T-helper 2 cell (primary cell): ENCODE data around the gene PKD2.

Source experiments
- DNase-seq, 5 experiments: peaks; one replicate each; pipeline versions ENCODE4 v3.0.0 to v3.0.0-alpha.2; 2012 to 2022

The PKD2 gene

DNA sequence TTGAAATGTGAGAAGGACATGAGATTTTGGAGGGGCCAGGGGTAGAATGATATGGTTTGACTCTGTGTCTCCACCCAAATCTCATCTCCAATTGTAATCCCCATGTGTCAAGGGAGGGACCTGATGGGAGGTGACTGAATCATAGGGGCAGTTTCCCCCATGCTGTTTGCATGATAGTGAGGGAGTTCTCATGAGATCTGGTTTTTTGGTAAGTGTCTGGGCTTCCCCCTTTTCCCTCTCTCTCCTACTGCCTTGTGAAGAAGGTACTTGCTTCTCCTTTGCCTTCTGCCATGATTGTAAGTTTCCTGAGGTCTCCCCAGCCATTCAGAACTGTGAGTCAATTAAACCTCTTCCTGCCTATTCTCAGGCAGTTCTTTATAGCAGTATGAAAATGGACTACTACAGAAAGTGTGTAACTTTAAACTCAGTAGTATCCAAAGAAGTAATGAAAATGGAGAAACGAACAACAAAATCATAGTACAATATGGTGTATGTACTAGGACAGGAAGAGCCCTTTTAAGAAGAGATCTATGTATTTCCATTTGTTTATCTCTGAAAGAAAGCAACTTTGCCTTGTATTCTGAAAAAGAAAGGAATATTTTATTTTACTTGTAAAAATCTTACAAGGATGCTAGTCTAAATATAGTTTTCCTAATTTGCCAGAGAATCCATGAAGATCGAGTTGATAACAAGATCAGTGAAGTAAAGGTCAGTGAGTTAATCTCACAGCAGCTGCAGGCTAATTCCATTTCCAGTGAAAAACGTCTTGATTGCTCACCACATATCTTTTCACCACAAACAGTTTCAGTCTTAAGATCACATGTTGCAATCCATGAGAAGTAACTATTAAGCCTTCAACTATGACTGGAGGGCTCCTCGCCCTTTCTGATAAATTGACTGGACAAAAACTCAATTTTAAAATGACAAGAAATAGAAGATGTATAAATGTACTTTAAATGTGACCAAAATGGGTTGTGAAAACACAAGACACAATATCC lies 20.5 kb downstream of the PKD2 start:
- DNase-seq = peak in 1 of 5 experiments; percentile 78

DNA sequence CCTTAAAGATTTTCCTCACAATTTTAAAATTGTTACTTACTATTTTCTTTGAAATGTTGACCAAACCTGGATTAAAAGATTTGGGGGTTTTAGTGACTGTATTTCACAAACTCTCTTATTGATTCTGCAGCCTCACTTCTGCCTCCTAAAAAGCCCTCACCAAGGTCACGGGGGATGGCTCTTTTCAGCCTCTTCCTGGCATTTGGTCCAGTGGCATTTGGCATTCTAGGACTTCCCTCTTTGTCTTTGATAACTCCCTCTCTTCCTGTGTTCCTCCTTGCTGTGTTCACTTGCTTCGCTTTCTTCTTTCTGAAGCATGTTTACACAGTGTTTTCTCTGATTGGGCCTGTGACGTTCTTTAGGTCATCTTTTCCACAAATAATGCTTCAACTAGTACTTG lies 21.5 kb downstream of the PKD2 start:
- no peak for DNase-seq

DNA sequence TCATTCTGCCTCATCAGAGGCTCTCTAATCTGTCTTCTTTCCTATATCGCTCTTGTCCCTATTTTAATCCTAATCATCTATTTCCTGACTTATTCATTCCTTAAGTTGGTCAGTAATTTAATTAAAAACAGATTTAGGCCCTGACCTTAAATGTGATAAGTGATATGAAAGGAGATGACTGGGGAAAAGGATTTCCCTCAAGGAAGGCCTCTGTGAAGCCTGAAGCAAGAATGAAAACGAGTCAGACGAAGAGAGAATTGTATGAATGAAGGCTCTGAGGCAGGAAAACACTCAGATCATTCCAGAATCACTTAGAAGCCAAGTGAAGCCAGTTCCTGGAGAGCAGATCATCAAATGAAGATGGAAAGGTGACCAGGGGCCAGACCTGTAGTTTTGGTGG lies 22.1 kb downstream of the PKD2 start:
- DNase-seq = no peak

DNA sequence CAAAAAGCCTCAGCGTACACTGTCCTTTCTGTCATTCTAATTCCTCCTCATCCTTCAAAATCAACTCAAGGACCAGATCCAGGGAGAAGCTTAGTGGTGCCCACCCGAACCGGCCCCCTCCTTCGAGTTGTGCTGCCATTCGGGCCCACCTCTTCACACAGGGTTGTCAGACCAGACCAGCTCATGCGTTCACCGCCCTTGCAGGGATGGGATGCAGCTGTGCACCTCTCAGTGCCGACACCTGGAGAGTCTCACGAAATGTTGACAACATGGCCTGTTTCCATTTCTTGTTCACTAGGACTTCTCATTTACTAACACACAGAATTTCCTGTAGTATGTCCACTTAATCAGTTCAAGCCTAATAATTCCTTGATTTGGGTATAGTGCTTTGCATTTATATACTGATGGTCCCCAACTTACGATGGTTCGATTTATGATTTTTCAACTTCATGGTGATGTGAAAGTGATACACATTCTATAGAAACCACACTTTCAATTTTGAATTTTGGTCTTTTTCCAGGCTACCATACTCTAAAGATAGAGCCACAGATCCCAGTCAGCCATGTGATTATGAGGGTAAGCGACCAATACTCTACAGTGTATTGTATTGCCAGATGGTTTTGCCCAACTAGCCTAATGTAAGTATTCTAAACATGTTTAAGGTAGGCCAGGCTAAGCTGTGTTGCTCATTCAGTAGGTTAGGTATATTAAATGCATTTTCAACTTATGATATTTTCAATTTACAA lies 23.3 kb downstream of the PKD2 start:
- no peak for DNase-seq

DNA sequence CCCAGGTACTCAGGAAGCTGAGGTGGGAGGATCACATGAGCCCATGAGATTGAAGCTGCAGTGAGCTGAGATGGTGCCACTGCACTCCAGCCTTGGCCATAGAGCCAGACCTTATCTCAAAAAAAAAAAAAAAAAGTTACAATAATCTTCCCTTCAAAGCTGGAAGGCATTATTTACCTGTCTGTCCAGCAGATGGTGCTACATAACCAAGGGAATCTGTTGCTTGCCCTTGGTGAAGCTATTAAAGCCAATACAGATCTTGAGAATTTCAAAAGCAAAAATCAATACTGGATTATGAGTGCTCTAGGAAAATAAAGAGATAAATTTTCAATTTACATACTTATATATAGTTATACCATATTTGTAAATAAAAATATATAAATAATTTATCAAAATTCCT lies 25.9 kb downstream of the PKD2 start:
- DNase-seq = peak in 2 of 5 experiments; percentile 9 to 68

DNA sequence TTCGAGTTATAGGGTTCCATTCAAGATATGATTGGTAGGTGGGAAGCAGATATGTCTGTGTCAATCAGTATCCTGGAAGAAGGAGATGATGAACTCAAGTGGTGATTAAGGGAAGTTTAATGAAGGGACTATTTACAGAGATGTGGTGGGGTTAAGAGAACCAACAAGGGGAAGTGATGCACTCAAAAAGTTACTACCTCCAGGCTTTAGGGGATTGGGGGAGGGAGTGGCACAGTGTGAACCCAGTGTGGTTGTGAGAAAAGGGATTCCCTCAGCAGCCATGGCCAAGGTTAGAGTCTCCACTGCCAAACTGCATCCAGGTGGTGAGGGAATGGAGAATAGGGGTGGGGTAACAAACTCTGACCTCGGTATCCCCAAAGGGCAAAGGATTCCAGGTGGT lies 27.9 kb downstream of the PKD2 start:
- DNase-seq = no peak

DNA sequence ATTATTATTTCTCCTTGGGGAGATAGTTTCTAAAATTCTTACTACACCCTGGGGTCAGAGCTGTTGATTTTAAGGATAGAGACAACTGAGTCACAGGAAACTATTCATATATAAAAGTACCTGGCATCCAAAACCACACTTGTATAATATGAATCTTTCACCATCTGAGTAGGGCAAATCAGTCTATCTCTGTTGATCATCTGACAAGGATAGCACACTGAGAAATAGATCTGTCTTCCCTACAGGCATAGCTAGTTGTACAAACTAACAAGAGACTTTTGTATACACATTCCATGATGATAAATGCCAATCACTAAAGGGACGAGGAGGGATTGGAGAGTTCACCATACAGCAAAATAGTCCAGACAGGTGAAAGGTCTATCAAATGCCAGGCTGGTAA lies 30.0 kb downstream of the PKD2 start:
- DNase-seq = no peak

DNA sequence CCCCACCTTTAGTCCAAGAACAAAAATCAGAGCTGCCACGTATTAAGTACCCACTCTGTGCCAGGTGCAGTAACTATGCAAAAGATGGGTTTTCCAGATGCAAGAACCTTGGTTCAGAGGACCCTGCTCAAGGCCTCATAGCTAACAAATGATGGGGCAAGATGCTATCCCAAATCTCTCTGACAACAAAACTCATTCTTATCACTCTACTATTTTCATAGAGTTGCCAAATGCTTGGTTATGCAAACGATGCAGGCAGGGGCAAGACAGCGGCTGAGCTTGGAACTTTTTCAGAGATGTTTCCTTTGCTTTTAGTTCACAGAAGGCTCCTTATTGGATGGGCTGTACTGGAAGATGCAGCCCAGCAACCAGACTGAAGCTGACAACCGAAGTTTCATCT lies 30.5 kb downstream of the PKD2 start:
- DNase-seq = no peak

DNA sequence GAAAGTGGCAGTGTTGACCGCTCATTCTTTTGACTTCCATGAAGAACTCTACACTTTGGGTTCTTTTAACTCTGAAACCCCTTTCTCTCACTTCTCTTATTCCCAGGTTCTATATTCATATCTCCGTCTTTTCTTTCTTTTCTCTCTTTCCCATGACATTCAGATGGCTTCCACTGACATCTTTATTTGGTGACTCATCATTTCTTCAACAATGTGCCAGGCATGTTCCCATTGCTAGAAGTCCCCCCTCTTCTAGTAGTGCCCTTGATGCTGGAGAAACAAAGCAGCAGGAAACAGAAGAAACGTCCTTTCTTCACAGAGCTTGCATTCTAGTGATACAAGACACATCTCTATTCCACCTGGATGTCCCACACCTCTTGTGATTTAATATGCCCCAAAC lies 33.3 kb downstream of the PKD2 start:
- DNase-seq = no peak

DNA sequence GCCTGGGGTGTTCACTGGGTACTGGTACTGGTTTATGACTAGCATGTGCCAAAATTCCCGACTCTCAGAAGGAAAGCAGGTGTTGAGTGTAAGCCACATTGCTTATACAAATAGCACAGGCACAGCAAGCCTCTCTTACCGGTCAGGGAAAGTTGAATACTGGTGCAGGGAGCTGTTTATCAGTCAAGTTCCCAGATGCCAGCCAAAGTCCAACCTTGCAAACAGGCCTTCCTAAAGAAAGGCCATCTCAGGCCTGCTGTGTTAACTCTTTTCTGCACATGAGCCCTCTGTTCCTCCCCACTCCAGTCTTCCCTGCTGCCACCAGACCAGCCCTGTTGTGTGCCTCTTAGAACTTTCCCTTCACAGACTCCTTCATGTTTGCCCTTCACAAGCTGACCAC lies 34.2 kb downstream of the PKD2 start:
- DNase-seq = no peak

DNA sequence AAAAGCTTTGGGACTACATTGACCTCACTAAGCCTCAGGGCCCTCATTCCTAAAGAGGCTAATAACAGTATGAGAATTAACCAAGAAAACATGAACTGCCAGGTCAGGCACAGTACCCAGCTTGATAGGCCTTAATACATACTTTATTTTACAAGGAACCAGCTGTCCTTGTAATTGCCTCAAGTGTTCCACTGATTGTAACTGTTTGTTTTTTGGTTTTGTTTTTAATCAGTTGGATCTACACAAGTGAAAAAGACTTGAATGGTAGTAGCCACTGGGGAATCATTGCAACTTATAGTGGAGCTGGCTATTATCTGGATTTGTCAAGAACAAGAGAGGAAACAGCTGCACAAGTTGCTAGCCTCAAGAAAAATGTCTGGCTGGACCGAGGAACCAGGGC lies 35.6 kb downstream of the PKD2 start:
- DNase-seq = no peak

DNA sequence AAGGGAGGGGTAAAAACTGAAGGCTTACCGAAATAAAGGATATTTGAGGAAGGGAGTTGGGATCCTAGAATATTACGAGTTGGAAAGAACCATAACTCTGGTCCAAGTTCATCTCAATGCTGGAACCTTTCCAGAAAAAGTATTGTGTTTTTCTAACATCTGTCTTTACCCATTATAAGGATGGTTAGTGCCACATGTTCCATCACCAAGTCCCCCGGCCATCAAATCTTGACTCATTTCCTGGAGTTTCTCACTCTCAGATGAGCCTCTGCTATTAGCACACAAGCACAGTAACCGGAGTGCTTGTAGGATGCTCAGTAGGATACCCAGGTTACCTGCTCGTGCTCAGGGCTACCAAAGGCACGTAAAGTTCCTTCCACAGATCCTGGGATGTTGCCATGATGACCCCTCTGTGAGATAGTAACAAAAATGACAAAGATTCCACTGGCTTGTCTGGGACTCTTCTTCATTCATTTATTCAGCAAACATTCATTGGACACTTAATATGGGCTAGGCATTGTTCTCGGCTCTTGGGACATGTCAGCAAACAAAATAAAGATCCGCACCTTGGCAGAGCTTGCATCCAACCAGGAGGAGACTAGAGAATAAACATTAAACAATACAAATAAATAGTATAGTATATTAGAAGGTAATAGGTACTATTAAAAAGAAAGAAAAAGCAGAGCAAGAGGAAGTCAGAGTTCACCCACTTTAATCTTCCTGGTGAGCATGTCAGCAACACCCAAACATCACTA lies 36.3 kb downstream of the PKD2 start:
- no peak for DNase-seq

DNA sequence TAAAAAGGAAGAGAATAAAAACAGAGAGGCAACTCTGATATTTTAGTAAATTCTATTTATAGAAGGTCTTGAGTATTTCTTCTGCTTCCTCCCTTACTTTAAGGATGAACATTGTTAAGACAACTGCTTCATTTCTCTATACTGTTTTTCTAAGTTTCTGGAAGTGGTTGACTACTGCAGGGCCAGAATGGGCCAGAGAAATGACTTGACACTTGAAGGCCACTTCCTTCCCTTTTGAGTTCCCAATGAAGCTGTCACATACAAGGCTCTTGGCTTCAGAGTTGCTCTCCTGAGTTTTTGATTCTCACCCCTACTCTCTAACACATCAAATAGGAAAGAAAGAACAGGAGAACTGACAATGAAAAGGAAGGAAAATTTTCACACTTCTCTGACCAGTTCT lies 37.6 kb downstream of the PKD2 start:
- no peak for DNase-seq

DNA sequence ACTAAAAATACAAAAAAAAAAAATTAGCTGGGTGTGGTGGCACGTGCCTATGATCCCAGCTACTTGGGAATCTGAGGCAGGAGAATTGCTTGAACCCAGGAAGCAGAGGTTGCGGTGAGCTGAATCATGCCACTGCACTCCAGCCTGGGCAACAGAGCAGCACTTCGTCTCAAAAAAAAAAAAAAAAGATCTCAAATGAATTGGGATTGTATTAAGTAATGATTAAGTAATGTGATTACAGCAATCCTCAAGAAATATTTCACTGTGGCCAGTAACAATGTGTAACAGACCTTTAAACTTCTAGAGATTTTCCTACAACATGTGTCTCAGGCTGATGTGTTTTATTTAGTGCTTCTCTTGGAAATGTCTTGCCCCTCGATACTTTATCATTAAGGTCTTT lies 46.8 kb downstream of the PKD2 start:
- no peak for DNase-seq

DNA sequence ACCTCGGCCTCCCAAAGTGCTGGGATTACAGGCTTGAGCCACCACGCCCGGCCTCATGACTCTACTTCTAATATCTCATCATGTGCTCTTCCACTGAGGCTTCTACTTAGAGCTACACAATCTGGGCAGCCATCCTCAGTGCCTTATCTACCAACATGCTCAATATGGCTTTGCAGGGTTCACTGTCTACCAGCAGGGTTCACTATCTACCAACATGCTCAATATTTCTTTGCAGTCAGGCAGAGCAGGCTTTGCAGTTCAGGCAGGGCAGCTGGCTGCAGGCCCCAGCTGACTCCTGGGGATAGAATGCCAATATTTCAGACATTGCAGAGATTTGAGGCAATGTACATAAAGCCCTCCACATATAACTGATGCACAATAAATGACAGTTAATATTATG lies 47.5 kb downstream of the PKD2 start:
- peak in 1 of 5 experiments; percentile 38 for DNase-seq

DNA sequence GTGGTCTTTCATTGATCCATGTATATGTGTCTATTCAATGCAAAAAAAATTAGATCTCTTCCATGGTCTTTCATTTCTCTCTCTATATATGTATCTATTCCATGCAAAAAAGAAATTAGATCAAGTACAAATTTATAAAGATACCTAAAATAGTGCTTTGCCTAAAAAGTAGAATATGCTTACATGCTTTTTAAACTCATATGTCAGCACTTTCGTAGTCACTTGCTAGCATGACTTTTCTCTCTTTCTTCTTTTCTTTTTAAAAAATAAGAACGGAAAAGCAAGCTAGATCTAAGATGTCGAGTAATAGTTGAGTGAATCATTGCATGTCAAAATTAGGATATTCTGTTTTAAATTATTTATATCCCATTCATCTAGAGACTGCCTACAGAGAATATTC lies 50.9 kb downstream of the PKD2 start:
- DNase-seq = no peak

DNA sequence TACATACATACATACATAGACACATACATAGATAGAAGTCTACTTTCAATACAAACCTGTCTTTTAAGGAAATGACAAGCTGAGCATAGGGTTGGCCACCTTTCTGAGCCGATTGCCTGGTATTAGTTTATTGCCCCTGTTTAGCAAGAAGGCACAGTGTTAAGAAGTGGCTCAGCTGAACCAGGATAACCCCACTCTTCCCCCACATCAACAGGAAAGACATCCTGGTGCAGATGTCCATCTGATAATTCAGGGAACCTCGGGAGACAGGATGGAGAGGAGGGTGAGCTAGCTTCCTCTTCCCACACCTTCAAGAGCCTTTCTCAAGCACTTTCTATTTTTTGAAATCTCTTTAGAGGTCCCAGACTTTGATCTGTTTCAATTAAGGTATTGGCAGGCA lies 52.3 kb downstream of the PKD2 start:
- no peak for DNase-seq

DNA sequence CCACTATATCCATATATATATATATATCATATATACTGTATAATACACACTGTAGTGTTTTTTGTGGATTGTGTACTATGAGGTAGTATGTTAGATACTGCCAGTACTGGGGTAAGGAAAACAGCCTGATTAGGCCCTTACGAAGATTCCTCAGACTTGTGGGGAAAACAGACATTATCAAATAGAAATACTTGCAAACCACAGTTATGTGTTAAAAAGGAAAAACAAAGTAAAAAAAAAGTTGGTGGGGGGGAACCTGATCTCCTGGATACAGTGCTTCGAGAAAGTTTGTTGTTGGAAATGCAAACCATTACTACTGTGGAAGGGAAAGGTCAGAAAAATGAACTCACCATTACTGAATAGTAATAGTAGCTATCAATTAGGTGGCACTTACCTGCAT lies 53.0 kb downstream of the PKD2 start:
- no peak for DNase-seq

DNA sequence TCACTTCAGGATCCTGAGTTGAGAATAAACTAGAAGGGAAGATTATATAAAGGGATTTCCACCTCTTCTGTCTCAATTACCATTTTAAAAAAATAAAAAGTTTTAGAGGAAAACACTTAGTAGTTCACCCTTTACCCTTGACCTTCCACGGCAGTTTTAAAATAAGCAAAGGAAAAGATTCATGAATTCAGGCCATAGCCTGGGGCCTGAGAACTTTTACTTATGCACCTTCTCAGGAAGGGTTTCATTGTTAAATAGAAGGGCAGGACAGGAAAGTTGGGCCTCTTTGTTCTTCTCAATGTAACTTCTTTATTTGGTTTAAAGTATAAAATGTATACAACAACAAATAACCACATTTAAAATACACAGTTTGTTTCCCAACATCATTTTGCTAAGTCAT lies 54.9 kb downstream of the PKD2 start:
- DNase-seq = no peak

DNA sequence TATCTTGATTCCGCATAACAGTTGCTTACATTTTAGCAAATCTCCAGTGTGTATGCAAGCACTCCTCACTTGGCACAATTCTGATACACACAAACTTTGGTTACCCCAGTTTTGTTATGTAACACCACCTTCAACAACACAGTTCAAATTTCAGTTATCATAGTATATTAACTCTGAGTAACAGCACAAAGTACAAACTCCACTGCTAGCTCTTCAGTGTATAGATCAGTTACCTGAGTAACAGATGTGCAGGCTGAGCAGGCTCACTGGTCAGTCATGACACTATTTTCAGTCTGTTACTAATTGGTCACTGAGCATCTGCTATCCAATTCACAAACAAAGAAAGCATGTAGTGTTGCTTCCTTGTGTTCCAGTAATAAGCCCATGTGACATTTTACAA lies 55.4 kb downstream of the PKD2 start:
- no peak for DNase-seq

DNA sequence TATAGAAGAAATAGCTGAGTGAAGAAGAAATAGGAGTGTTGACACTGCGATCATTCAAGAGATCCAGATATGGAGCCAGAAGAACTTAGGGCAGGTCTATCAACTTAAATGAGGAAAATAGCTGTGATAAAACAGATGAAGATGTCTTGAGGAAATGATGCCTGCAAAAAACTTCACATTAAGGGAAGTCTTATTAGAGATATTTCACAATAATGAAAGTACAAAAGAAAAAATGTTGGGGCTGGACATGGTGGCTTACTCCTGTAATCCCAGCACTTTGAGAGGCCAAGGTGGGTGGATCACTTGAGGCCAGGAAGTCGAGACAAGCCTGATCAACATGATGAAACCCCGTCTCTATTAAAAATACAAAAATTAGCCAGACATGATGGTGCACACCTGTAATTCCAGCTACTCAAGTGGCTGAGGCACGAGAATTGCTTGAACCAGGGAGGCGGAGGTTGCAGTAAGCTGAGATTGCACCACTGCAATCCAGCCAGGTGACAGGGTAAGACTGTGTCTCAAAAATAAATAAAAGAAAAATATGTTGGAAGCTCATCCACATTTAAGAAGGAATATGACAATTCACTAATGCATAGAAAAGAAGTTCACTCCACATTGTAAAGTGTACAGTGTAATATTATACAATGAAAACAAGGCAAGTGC lies 56.3 kb downstream of the PKD2 start:
- no peak for DNase-seq

DNA sequence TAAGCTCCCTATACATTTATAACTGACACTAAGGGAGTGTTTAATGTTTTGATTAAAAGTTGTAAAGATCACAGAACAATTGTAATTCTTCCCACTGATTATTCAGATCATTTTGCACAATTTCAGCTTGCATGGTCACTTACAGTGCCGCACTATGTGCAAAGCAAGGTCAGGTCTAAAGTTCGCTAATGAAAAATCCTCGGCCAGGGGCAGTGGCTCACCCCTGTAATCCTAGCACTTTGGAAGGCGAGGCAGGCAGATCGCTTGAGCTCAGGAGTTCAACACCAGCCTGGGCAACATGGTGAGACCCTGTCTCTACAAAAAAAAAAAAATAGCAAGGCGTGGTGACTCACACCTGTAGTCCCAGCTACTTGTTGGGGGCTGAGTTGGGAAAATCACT lies 57.0 kb downstream of the PKD2 start:
- DNase-seq = no peak

DNA sequence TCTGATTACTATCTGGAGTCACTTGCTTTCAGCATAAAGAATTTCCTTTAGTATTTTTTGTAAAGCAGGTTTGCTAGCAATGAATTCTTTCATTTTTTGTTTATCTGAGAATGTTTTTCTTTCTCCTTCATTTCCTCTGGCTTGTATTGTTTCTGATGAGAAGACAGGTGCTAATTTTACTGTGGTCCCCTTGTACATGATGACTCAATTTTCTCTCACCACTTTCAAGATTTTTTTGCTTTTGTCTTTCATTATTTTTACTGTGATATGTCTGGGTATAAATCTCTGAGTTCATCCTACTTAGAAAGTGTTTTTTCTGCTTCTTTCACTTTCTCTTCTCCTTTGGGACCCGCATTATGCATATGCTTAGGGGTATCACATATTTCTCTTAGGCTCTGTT lies 62.6 kb downstream of the PKD2 start:
- DNase-seq = no peak
